Activated T-helper 17 cell treated with anti-CD3 and anti-CD28 coated beads, Interleukin-2, amount 50 U/mL, for 72 hours (primary cell): Measurements from ENCODE around the gene KBTBD13. TPM values are rescaled to one million over a fixed set of nuclear protein-coding genes. Genes with fewer than 3 reads are reported as not detected.
A peak's percentile ranks its signal among the peaks of the same experiment; 100 is the strongest.

Experiments
- ATAC-seq: fragments of 150-1000 bp; cut with Tn5 transposase; replicated peaks from 2 replicates; pipeline ENCODE4 v1.10.0; 2021; ENCODE audit warnings: mild to moderate bottlenecking, moderate library complexity
- H3K27ac Mint-ChIP-seq: one replicate; pipeline ENCODE4 v1.8.0; 2022; ENCODE audit warnings: mixed read lengths
- H3K27me3 Mint-ChIP-seq: one replicate; pipeline ENCODE4 v1.8.0; 2022; ENCODE audit warnings: mixed read lengths
- H3K36me3 Mint-ChIP-seq: one replicate; pipeline ENCODE4 v1.8.0; 2022; ENCODE audit warnings: low read depth, mild to moderate bottlenecking, mixed read lengths
- H3K4me1 Mint-ChIP-seq: one replicate; pipeline ENCODE4 v1.8.0; 2022; ENCODE audit warnings: mixed read lengths
- H3K4me3 Mint-ChIP-seq: one replicate; pipeline ENCODE4 v1.8.0; 2022; ENCODE audit warnings: mild to moderate bottlenecking, mixed read lengths
- H3K9me3 Mint-ChIP-seq: one replicate; pipeline ENCODE4 v1.8.0; 2022; ENCODE audit warnings: mixed read lengths
- total RNA-seq, 2 donors: library from RNA; stranded (reverse); gene quantifications; one replicate each; pipeline ENCODE4 v1.2.3, GENCODE V29; 2022

KBTBD13 gene
- total RNA-seq, 2 donors from 2014 or later: not detected

GRCh38 chr15:65058394-65059368 lies 17.9 kb upstream of the KBTBD13 start:
- Mint-ChIP-seq H3K27ac (no peak overlapping the region), H3K36me3 (no peaks in the 10 kb centered on the region), H3K4me3 (no peak overlapping the region), H3K9me3 (no peaks in the 10 kb centered on the region), H3K27me3 (peaks cover 3% of the 10 kb centered on the region), H3K4me1 (no peaks in the 10 kb centered on the region)
- no peak for ATAC-seq

- Mint-ChIP-seq H3K36me3 (no peaks in the 10 kb centered on the region), H3K4me1 (no peaks in the 10 kb centered on the region), H3K4me3 (no peak overlapping the region), H3K9me3 (no peaks in the 10 kb centered on the region), H3K27me3 (peaks cover 3% of the 10 kb centered on the region), H3K27ac (no peak overlapping the region)
- no peak for ATAC-seq
Observed at GRCh38 chr15:65059369-65059750, 17.2 kb upstream of the KBTBD13 start.

GRCh38 chr15:65059931-65060596 lies 16.5 kb upstream of the KBTBD13 start:
- no peaks in the 10 kb centered on the region for H3K36me3 Mint-ChIP-seq
- no peak overlapping the region for H3K27ac Mint-ChIP-seq
- ATAC-seq: no peak
- no peaks in the 10 kb centered on the region for H3K4me1 Mint-ChIP-seq
- H3K9me3 Mint-ChIP-seq: no peaks in the 10 kb centered on the region
- peaks cover 5% of the 10 kb centered on the region for H3K27me3 Mint-ChIP-seq
- no peak overlapping the region for H3K4me3 Mint-ChIP-seq

GRCh38 chr15:65060641-65061397 lies 15.7 kb upstream of the KBTBD13 start:
- Mint-ChIP-seq H3K27ac (no peak overlapping the region), H3K9me3 (no peaks in the 10 kb centered on the region), H3K4me1 (no peaks in the 10 kb centered on the region), H3K4me3 (no peak overlapping the region), H3K27me3 (peaks cover 12% of the 10 kb centered on the region), H3K36me3 (peaks cover 5% of the 10 kb centered on the region)
- no peak for ATAC-seq

- H3K27ac Mint-ChIP-seq: no peak overlapping the region
- H3K4me3 Mint-ChIP-seq: no peak overlapping the region
- peaks cover 6% of the 10 kb centered on the region for H3K36me3 Mint-ChIP-seq
- H3K4me1 Mint-ChIP-seq: no peaks in the 10 kb centered on the region
- no peaks in the 10 kb centered on the region for H3K9me3 Mint-ChIP-seq
- H3K27me3 Mint-ChIP-seq: peaks cover 18% of the 10 kb centered on the region
- ATAC-seq: no peak
Observed at GRCh38 chr15:65062061-65062460, 14.5 kb upstream of the KBTBD13 start.

- Mint-ChIP-seq H3K9me3 (no peaks in the 10 kb centered on the region), H3K27me3 (peaks cover 22% of the 10 kb centered on the region), H3K4me1 (no peaks in the 10 kb centered on the region), H3K4me3 (no peak overlapping the region), H3K36me3 (peaks cover 6% of the 10 kb centered on the region), H3K27ac (no peak overlapping the region)
- ATAC-seq: no peak
Observed at GRCh38 chr15:65062726-65063125, 13.8 kb upstream of the KBTBD13 start.

- ATAC-seq: no peak
- H3K9me3 Mint-ChIP-seq: no peaks in the 10 kb centered on the region
- H3K36me3 Mint-ChIP-seq: peaks cover 6% of the 10 kb centered on the region
- no peak overlapping the region for H3K27ac Mint-ChIP-seq
- H3K27me3 Mint-ChIP-seq: peaks cover 28% of the 10 kb centered on the region
- peaks cover 5% of the 10 kb centered on the region for H3K4me1 Mint-ChIP-seq
- no peak overlapping the region for H3K4me3 Mint-ChIP-seq
Observed at GRCh38 chr15:65066001-65066634, 10.4 kb upstream of the KBTBD13 start.

GRCh38 chr15:65066635-65067316 lies 9.8 kb upstream of the KBTBD13 start:
- Mint-ChIP-seq H3K4me1 (peaks cover 5% of the 10 kb centered on the region), H3K27ac (no peak overlapping the region), H3K36me3 (peaks cover 6% of the 10 kb centered on the region), H3K4me3 (no peak overlapping the region), H3K27me3 (peaks cover 28% of the 10 kb centered on the region), H3K9me3 (no peaks in the 10 kb centered on the region)
- no peak for ATAC-seq

GRCh38 chr15:65067317-65067644 lies 9.3 kb upstream of the KBTBD13 start:
- Mint-ChIP-seq H3K9me3 (no peaks in the 10 kb centered on the region), H3K4me1 (peaks cover 5% of the 10 kb centered on the region), H3K4me3 (no peak overlapping the region), H3K27ac (no peak overlapping the region), H3K27me3 (peaks cover 28% of the 10 kb centered on the region), H3K36me3 (peaks cover 6% of the 10 kb centered on the region)
- no peak for ATAC-seq

- H3K36me3 Mint-ChIP-seq: peaks cover 6% of the 10 kb centered on the region
- peaks cover 28% of the 10 kb centered on the region for H3K27me3 Mint-ChIP-seq
- H3K4me3 Mint-ChIP-seq: peak within 1 kb of the TSS; percentile 39
- no peak within 1 kb of the TSS for H3K27ac Mint-ChIP-seq
- peaks cover 5% of the 10 kb centered on the region for H3K4me1 Mint-ChIP-seq
- H3K9me3 Mint-ChIP-seq: no peaks in the 10 kb centered on the region
- no peak for ATAC-seq
Observed at GRCh38 chr15:65067645-65068402, 8.7 kb upstream of the KBTBD13 start, which contains the start of gene RASL12. Gene RASL12, minus strand, starts transcription at chr15:65067991. Its CDS starts 156 bp downstream, at chr15:65067835.

- Mint-ChIP-seq H3K4me1 (peaks cover 5% of the 10 kb centered on the region), H3K36me3 (peaks cover 6% of the 10 kb centered on the region), H3K27me3 (peaks cover 26% of the 10 kb centered on the region), H3K9me3 (no peaks in the 10 kb centered on the region), H3K4me3 (peak overlapping the region; percentile 39), H3K27ac (no peak overlapping the region)
- no peak for ATAC-seq
Observed at GRCh38 chr15:65068403-65068788, 8.2 kb upstream of the KBTBD13 start.

- no peak overlapping the region for H3K4me3 Mint-ChIP-seq
- ATAC-seq: no peak
- no peaks in the 10 kb centered on the region for H3K9me3 Mint-ChIP-seq
- H3K4me1 Mint-ChIP-seq: peaks cover 5% of the 10 kb centered on the region
- H3K36me3 Mint-ChIP-seq: peaks cover 6% of the 10 kb centered on the region
- peaks cover 26% of the 10 kb centered on the region for H3K27me3 Mint-ChIP-seq
- no peak overlapping the region for H3K27ac Mint-ChIP-seq
Observed at GRCh38 chr15:65069179-65069578, 7.4 kb upstream of the KBTBD13 start.
